RWPE2 (cell line): ENCODE data around the gene MORN5.

Experiments
- ATAC-seq: fragments of 200-7000 bp; cut with Tn5 transposase; 3 replicates; pipeline ENCODE4 v1.9.1; 2021; ENCODE audit warnings: low read depth
- DNase-seq: peaks from one replicate; pipeline ENCODE4 v3.0.0-alpha.2; 2020; ENCODE audit warnings: low spot score
- H3K27ac ChIP-seq: fragments of 450-650 bp; 2 replicates; pipeline ENCODE4 v1.5.1; 2017; ENCODE audit warnings: mild to moderate bottlenecking; ENCODE audit not compliant: poor library complexity, severe bottlenecking
- H3K27me3 ChIP-seq: fragments of 250-450 bp; sonication (Bioruptor Pico); 2 replicates; pipeline ENCODE4 v1.5.1; 2021; ENCODE audit warnings: mild to moderate bottlenecking, moderate library complexity; ENCODE audit not compliant: insufficient read depth, poor library complexity, severe bottlenecking
- H3K36me3 ChIP-seq: fragments of 250-450 bp; sonication (Bioruptor Pico); 2 replicates; pipeline ENCODE4 v1.5.1; 2020; ENCODE audit warnings: low read depth, mild to moderate bottlenecking, moderate library complexity
- H3K4me1 ChIP-seq: fragments of 250-450 bp; sonication (Bioruptor Pico); 2 replicates; pipeline ENCODE4 v1.5.1; 2021; ENCODE audit warnings: mild to moderate bottlenecking, moderate library complexity; ENCODE audit not compliant: insufficient read depth, poor library complexity, severe bottlenecking
- H3K4me3 ChIP-seq: fragments of 250-450 bp; sonication (Bioruptor Pico); 2 replicates; pipeline ENCODE4 v1.5.1; 2021; ENCODE audit warnings: mild to moderate bottlenecking, moderate library complexity; ENCODE audit not compliant: severe bottlenecking
- H3K9me3 ChIP-seq: fragments of 250-450 bp; sonication (Bioruptor Pico); 2 replicates; pipeline ENCODE4 v1.5.1; 2021; ENCODE audit warnings: mild to moderate bottlenecking, moderate library complexity; ENCODE audit not compliant: severe bottlenecking
- CTCF ChIP-seq: fragments of 450-650 bp; IDR thresholded peaks from one replicate; pipeline ENCODE4 v1.5.1; 2017; ENCODE audit warnings: mild to moderate bottlenecking, moderate library complexity; ENCODE audit not compliant: poor library complexity, severe bottlenecking

MORN5 gene

GRCh38 chr9:122221183-122221811 is 61.6 kb downstream of the MORN5 start:
- no peak overlapping the region for H3K4me3 ChIP-seq
- no peak for TF ChIP-seq CTCF
- no peaks in the 10 kb centered on the region for H3K9me3 ChIP-seq
- DNase-seq, result no peak
- H3K27me3 ChIP-seq, result peaks cover 27% of the 10 kb centered on the region
- H3K36me3 ChIP-seq, result no peaks in the 10 kb centered on the region
- ATAC-seq, result no peak
- no peaks in the 10 kb centered on the region for H3K4me1 ChIP-seq
- no peak overlapping the region for H3K27ac ChIP-seq

DNA sequence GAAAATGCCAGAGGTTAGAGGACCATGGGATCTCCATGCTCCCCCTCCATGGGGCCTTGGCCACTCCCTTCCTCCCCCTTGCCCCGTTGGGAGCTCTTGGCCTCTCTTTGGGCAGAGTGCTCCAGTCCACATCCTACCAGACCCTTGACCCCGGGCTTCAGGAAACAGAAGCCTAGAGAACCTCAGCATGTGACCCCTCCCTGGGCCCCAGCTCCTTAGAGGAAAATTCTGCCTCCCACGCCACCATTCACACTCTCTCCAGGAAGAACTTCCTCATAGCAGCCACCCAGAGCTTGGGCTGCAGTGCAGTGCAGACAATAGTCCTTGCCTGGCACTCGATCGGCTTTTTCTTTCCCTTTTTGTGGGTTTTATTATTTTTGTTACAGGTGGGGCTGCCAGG is 63.1 kb downstream of the MORN5 start:
- H3K4me1 ChIP-seq, result no peaks in the 10 kb centered on the region
- no peak overlapping the region for H3K27ac ChIP-seq
- H3K27me3 ChIP-seq, result peaks cover 41% of the 10 kb centered on the region
- no peaks in the 10 kb centered on the region for H3K36me3 ChIP-seq
- no peak for DNase-seq
- H3K4me3 ChIP-seq, result no peak overlapping the region
- no peak for ATAC-seq
- no peak for TF ChIP-seq CTCF
- no peaks in the 10 kb centered on the region for H3K9me3 ChIP-seq

DNA sequence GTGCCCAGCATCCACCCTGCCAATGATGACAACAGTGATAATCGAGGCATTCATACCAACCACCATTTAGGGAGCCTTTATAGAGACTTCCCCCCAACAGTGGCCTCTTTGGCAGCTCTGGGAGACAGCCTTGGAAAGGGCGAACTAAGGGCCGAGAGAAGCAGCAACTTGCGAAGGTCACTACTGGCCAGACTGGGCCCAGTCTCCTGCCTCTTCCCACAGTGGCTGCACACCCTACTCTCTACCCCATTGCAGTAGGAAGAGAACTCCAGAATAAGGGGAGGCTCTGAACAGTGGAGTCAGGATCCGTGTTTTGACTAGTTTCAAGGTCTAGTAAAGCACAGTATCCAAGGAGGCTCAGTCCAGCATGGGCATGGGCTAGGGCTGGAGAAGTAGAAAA is 63.7 kb downstream of the MORN5 start:
- H3K36me3 ChIP-seq, result no peaks in the 10 kb centered on the region
- H3K27me3 ChIP-seq, result peaks cover 44% of the 10 kb centered on the region
- no peak for TF ChIP-seq CTCF
- no peak overlapping the region for H3K4me3 ChIP-seq
- ATAC-seq (no peak), DNase-seq (no peak)
- H3K27ac ChIP-seq, result no peak overlapping the region
- no peaks in the 10 kb centered on the region for H3K4me1 ChIP-seq
- H3K9me3 ChIP-seq, result no peaks in the 10 kb centered on the region

- TF ChIP-seq CTCF, result no peak
- ATAC-seq (no peak), DNase-seq (peak; percentile 67)
- H3K36me3 ChIP-seq, result no peaks in the 10 kb centered on the region
- H3K4me3 ChIP-seq, result no peak overlapping the region
- peaks cover 23% of the 10 kb centered on the region for H3K27me3 ChIP-seq
- no peak overlapping the region for H3K27ac ChIP-seq
- no peaks in the 10 kb centered on the region for H3K4me1 ChIP-seq
- no peaks in the 10 kb centered on the region for H3K9me3 ChIP-seq
Measured at GRCh38 chr9:122225312-122226141, 65.8 kb downstream of the MORN5 start.
